ENCODE data around the gene ST3GAL3.

The ST3GAL3 gene

GRCh38 chr1:43890815-43891214, 183.5 kb downstream of the ST3GAL3 start:
- no peaks in the 10 kb centered on the region for H3K4me1 ChIP-seq (ENCODE audit: control insufficient read depth, insufficient read depth, low read length)
- CTCF ChIA-PET = interaction anchor here (1.0 to 2.0 kb wide), 2 partner anchors 43 to 126 kb away, joined by 3 to 6 read pairs; no protein-coding TSS in a partner anchor
- POLR2A ChIA-PET = no interaction called here
- TF ChIP-seq ZNF248 (tag by site-specific recombination; IDR thresholded peaks at IDR 0.05) (no peak), IKZF3 (tag by site-specific recombination; IDR thresholded peaks at IDR 0.05) (no peak), ZNF324 (tag by site-specific recombination; IDR thresholded peaks at IDR 0.05) (no peak), ZNF121 (tag by site-specific recombination; IDR thresholded peaks at IDR 0.05) (no peak), ZNF112 (tag by site-specific recombination; IDR thresholded peaks at IDR 0.05) (no peak), GLI2 (tag by site-specific recombination; IDR thresholded peaks at IDR 0.05; ENCODE audit: borderline replicate concordance, low read depth) (no peak), ZNF585B (tag by site-specific recombination; IDR thresholded peaks at IDR 0.05) (no peak), OSR2 (tag by site-specific recombination; IDR thresholded peaks at IDR 0.05) (no peak), ZSCAN23 (tag by site-specific recombination; IDR thresholded peaks at IDR 0.05) (no peak), BCL11B (tag by site-specific recombination; IDR thresholded peaks at IDR 0.05; ENCODE audit: low read depth) (no peak), KLF8 (tag by site-specific recombination; IDR thresholded peaks at IDR 0.05) (no peak), ZNF558 (tag by site-specific recombination; IDR thresholded peaks at IDR 0.05) (no peak), HOXD13 (CRISPR knock-in tag; IDR thresholded peaks at IDR 0.05; ENCODE audit: borderline replicate concordance) (no peak), ZNF701 (tag by site-specific recombination; IDR thresholded peaks at IDR 0.05) (no peak), ZFHX2 (tag by site-specific recombination; conservative IDR thresholded peaks at IDR 0.05) (no peak), SCRT2 (tag by site-specific recombination; IDR thresholded peaks at IDR 0.05) (no peak), ZNF335 (tag by site-specific recombination; conservative IDR thresholded peaks at IDR 0.05) (no peak), GFI1B (tag by site-specific recombination; IDR thresholded peaks at IDR 0.05) (no peak)
- H3K9me3 ChIP-seq (ENCODE audit: control insufficient read depth, insufficient read depth, low read depth, low read length) = no peaks in the 10 kb centered on the region
- H3K36me3 ChIP-seq (ENCODE audit: control insufficient read depth in 2 of 2, insufficient read depth in 1 of 2, low read length in 2 of 2) = peaks cover 0 to 7% of the 10 kb centered on the region in 2 experiments; a peak in 1 of 3 replicates
- no peak overlapping the region for H3K4me3 ChIP-seq (ENCODE audit: low read depth, low read length)
- H3K27ac ChIP-seq (ENCODE audit: extremely low read depth, low read depth, low read length) = no peak overlapping the region

- CTCF ChIA-PET = interaction anchor here (0.7 to 0.9 kb wide), 3 partner anchors 32 to 129 kb away, joined by 3 to 4 read pairs (median 3); no protein-coding TSS in a partner anchor
- H3K36me3 ChIP-seq (ENCODE audit: control insufficient read depth in 2 of 2, insufficient read depth in 1 of 2, low read length in 2 of 2) = peaks cover 0 to 9% of the 10 kb centered on the region in 2 experiments; a peak in 1 of 3 replicates
- H3K4me1 ChIP-seq (ENCODE audit: control insufficient read depth, insufficient read depth, low read length) = no peaks in the 10 kb centered on the region
- H3K27ac ChIP-seq (ENCODE audit: extremely low read depth, low read depth, low read length) = no peak overlapping the region
- no peaks in the 10 kb centered on the region for H3K9me3 ChIP-seq (ENCODE audit: control insufficient read depth, insufficient read depth, low read depth, low read length)
- no peak overlapping the region for H3K4me3 ChIP-seq (ENCODE audit: low read depth, low read length)
- TF ChIP-seq ZNF664 (tag by site-specific recombination; IDR thresholded peaks at IDR 0.05) (no peak), ZNF654 (tag by site-specific recombination; IDR thresholded peaks at IDR 0.05; ENCODE audit: low read depth) (no peak), PRDM6 (tag by site-specific recombination; IDR thresholded peaks at IDR 0.05) (no peak), ZNF600 (tag by site-specific recombination; IDR thresholded peaks at IDR 0.05) (no peak), SCRT1 (tag by site-specific recombination; IDR thresholded peaks at IDR 0.05; ENCODE audit: borderline replicate concordance) (no peak), ZNF585B (tag by site-specific recombination; IDR thresholded peaks at IDR 0.05) (no peak), YY2 (tag by site-specific recombination; IDR thresholded peaks at IDR 0.05) (no peak)
- TF ChIP-seq, protein P1, sequence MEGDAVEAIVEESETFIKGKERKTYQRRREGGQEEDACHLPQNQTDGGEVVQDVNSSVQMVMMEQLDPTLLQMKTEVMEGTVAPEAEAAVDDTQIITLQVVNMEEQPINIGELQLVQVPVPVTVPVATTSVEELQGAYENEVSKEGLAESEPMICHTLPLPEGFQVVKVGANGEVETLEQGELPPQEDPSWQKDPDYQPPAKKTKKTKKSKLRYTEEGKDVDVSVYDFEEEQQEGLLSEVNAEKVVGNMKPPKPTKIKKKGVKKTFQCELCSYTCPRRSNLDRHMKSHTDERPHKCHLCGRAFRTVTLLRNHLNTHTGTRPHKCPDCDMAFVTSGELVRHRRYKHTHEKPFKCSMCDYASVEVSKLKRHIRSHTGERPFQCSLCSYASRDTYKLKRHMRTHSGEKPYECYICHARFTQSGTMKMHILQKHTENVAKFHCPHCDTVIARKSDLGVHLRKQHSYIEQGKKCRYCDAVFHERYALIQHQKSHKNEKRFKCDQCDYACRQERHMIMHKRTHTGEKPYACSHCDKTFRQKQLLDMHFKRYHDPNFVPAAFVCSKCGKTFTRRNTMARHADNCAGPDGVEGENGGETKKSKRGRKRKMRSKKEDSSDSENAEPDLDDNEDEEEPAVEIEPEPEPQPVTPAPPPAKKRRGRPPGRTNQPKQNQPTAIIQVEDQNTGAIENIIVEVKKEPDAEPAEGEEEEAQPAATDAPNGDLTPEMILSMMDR (tag by site-specific recombination; IDR thresholded peaks at IDR 0.05) = no peak
- TF ChIP-seq, protein P2, sequence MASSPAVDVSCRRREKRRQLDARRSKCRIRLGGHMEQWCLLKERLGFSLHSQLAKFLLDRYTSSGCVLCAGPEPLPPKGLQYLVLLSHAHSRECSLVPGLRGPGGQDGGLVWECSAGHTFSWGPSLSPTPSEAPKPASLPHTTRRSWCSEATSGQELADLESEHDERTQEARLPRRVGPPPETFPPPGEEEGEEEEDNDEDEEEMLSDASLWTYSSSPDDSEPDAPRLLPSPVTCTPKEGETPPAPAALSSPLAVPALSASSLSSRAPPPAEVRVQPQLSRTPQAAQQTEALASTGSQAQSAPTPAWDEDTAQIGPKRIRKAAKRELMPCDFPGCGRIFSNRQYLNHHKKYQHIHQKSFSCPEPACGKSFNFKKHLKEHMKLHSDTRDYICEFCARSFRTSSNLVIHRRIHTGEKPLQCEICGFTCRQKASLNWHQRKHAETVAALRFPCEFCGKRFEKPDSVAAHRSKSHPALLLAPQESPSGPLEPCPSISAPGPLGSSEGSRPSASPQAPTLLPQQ (tag by site-specific recombination; IDR thresholded peaks at IDR 0.05) = no peak
- TF ChIP-seq, protein P3, sequence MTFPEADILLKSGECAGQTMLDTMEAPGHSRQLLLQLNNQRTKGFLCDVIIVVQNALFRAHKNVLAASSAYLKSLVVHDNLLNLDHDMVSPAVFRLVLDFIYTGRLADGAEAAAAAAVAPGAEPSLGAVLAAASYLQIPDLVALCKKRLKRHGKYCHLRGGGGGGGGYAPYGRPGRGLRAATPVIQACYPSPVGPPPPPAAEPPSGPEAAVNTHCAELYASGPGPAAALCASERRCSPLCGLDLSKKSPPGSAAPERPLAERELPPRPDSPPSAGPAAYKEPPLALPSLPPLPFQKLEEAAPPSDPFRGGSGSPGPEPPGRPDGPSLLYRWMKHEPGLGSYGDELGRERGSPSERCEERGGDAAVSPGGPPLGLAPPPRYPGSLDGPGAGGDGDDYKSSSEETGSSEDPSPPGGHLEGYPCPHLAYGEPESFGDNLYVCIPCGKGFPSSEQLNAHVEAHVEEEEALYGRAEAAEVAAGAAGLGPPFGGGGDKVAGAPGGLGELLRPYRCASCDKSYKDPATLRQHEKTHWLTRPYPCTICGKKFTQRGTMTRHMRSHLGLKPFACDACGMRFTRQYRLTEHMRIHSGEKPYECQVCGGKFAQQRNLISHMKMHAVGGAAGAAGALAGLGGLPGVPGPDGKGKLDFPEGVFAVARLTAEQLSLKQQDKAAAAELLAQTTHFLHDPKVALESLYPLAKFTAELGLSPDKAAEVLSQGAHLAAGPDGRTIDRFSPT (tag by site-specific recombination; IDR thresholded peaks at IDR 0.05) = no peak
- POLR2A ChIA-PET = no interaction called here
Measured at GRCh38 chr1:43893006-43893405, 185.7 kb downstream of the ST3GAL3 start.
